ENCODE results near the gene SMIM3. TPM values are rescaled to one million over a fixed set of nuclear protein-coding genes. Genes with fewer than 3 reads are reported as not detected.
"Not testable (repeated sequence)": the region's sequence is repeated elsewhere in the genome, so short reads cannot be mapped to it uniquely, and the experiment has no call there.

SMIM3 gene
- total RNA-seq, 2 donors from 2014 or later: 11.0 to 13.6 TPM

GRCh38 chr5:150788977-150789376, 10.4 kb downstream of the SMIM3 start:
- ATAC-seq (no peak), DNase-seq (no peak)
- intact Hi-C loops (cut with DNase I, micrococcal nuclease): no loop called here

GRCh38 chr5:150789450-150789849, 10.9 kb downstream of the SMIM3 start:
- intact Hi-C loops (cut with DNase I, micrococcal nuclease): no loop called here
- DNase-seq (no peak), ATAC-seq (no peak)

- intact Hi-C loops (cut with DNase I, micrococcal nuclease): no loop called here
- DNase-seq: peak; percentile 16 to 36
- no peak for ATAC-seq
Observed at GRCh38 chr5:150789943-150790611, 11.5 kb downstream of the SMIM3 start.

GRCh38 chr5:150791536-150791935, 13.0 kb downstream of the SMIM3 start:
- ATAC-seq: no peak
- intact Hi-C loops (cut with DNase I, micrococcal nuclease): no loop called here

GRCh38 chr5:150793423-150793888, 14.9 kb downstream of the SMIM3 start:
- ATAC-seq; DNase-seq; intact Hi-C loops (cut with DNase I, micrococcal nuclease): not testable (repeated sequence)

More at GRCh38 chr5:150791536-150791935, 13.0 kb downstream of the SMIM3 start:
- DNase-seq: no peak

- intact Hi-C loops (cut with DNase I, micrococcal nuclease): no loop called here
- DNase-seq: no peak
- no peak for ATAC-seq
Observed at GRCh38 chr5:150794927-150795326, 16.4 kb downstream of the SMIM3 start.

GRCh38 chr5:150797384-150797783, 18.8 kb downstream of the SMIM3 start:
- intact Hi-C loops (cut with DNase I, micrococcal nuclease): no loop called here
- DNase-seq: no peak
- ATAC-seq: no peak

GRCh38 chr5:150801117-150801927, 22.8 kb downstream of the SMIM3 start:
- ATAC-seq (peak; percentile 94), DNase-seq (peak in 1 of 2 donors; percentile 25)
- intact Hi-C loops (cut with DNase I, micrococcal nuclease): loop anchor here in 1 of 2 donors (2.0 kb wide), 1 partner anchor 45 kb away; the partner anchor contains the start of gene IRGM

GRCh38 chr5:150804388-150804787, 25.8 kb downstream of the SMIM3 start:
- intact Hi-C loops (cut with DNase I, micrococcal nuclease): no loop called here
- ATAC-seq (no peak), DNase-seq (no peak)

- no peak for ATAC-seq
- intact Hi-C loops (cut with DNase I, micrococcal nuclease): no loop called here
- no peak for DNase-seq
Observed at GRCh38 chr5:150809363-150809762, 30.8 kb downstream of the SMIM3 start.

GRCh38 chr5:150815010-150815409, 36.5 kb downstream of the SMIM3 start:
- intact Hi-C loops (cut with DNase I, micrococcal nuclease): no loop called here
- DNase-seq (no peak), ATAC-seq (peak; percentile 91)

GRCh38 chr5:150816946-150817345, 38.4 kb downstream of the SMIM3 start:
- ATAC-seq (no peak), DNase-seq (no peak)
- intact Hi-C loops (cut with DNase I, micrococcal nuclease): no loop called here

- DNase-seq (no peak), ATAC-seq (no peak)
- intact Hi-C loops (cut with DNase I, micrococcal nuclease): no loop called here
Observed at GRCh38 chr5:150829744-150830143, 51.2 kb downstream of the SMIM3 start.

- intact Hi-C loops (cut with DNase I, micrococcal nuclease); ATAC-seq; DNase-seq: not testable (repeated sequence)
Observed at GRCh38 chr5:150831821-150832220, 53.3 kb downstream of the SMIM3 start.

- intact Hi-C loops (cut with DNase I, micrococcal nuclease): no loop called here
- ATAC-seq: no peak
- no peak for DNase-seq
Observed at GRCh38 chr5:150836064-150836463, 57.5 kb downstream of the SMIM3 start.

- DNase-seq: no peak
- intact Hi-C loops (cut with DNase I, micrococcal nuclease): no loop called here
- no peak for ATAC-seq
Observed at GRCh38 chr5:150836703-150837102, 58.1 kb downstream of the SMIM3 start.

GRCh38 chr5:150845185-150845859, 66.8 kb downstream of the SMIM3 start:
- not testable (repeated sequence) for DNase-seq, ATAC-seq
- intact Hi-C loops (cut with DNase I, micrococcal nuclease): loop anchor here in 1 of 2 donors (10.0 kb wide), 2 partner anchors 141 to 281 kb away; partner anchors contain the start of gene RBM22

GRCh38 chr5:150846308-150846653, 67.7 kb downstream of the SMIM3 start, which contains the start of gene IRGM:
TSS of gene IRGM (plus strand) at chr5:150846521. CDS start at chr5:150848124, 1,603 bp downstream.
- intact Hi-C loops (cut with DNase I, micrococcal nuclease): loop anchor here in 1 of 2 donors (2.0 to 10.0 kb wide), 3 partner anchors 45 to 281 kb away; partner anchors contain the start of gene RBM22
- not testable (repeated sequence) for ATAC-seq, DNase-seq

All from left colon (tissue), 2 donors.